Transverse colon (tissue), 4 donors: ENCODE results near the gene LHFPL6. TPM values are rescaled to one million over a fixed set of nuclear protein-coding genes. Genes with fewer than 3 reads are reported as not detected.
A peak's percentile ranks its signal among the peaks of the same experiment; 100 is the strongest.

Experiments
- DNase-seq: peaks from one replicate; pipeline ENCODE4 v3.0.0-alpha.2; 2019
- H3K27ac ChIP-seq, 4 donors: fragments of 200-600 bp; sonication (generic); 2 replicates each; pipeline ENCODE4 v1.5.1; 2016 to 2018; ENCODE audit warnings: inconsistent platforms in 4 of 4
- H3K27me3 ChIP-seq: fragments of 200-600 bp; sonication (generic); 2 replicates; pipeline ENCODE4 v1.5.1; 2017; ENCODE audit warnings: inconsistent platforms
- H3K36me3 ChIP-seq, 4 donors: fragments of 200-600 bp; sonication (generic); 2 replicates each; pipeline ENCODE4 v1.5.1; 2017 to 2019; ENCODE audit warnings: inconsistent platforms in 4 of 4
- H3K4me1 ChIP-seq, 4 donors: fragments of 200-600 bp; sonication (generic); 2 replicates each; pipeline ENCODE4 v1.5.1; 2017 to 2020; ENCODE audit warnings: inconsistent platforms in 4 of 4
- H3K4me3 ChIP-seq, 4 donors: fragments of 200-600 bp; sonication (generic); 1 replicate in 1 of 4; 2 replicates in 3 of 4; pipeline versions ENCODE4 v1.5.1 to v1.6.1; 2017 to 2019; ENCODE audit warnings: inconsistent platforms in 4 of 4
- H3K9me3 ChIP-seq, 2 donors: fragments of 200-600 bp; sonication (generic); 2 replicates each; pipeline ENCODE4 v1.5.1; 2017 to 2019; ENCODE audit warnings: inconsistent platforms in 2 of 2
- EP300 ChIP-seq: sonication (generic); formaldehyde crosslinking; IDR thresholded peaks from one replicate; pipeline ENCODE4 v1.6.1; 2017; ENCODE audit warnings: antibody characterized with exemption, low read depth
- POLR2A ChIP-seq: fragments of 450-650 bp; IDR thresholded peaks from one replicate; pipeline ENCODE4 v1.6.1; 2016; ENCODE audit warnings: antibody characterized with exemption, mild to moderate bottlenecking, moderate library complexity
- POLR2AphosphoS5 ChIP-seq, 3 donors: sonication (generic); formaldehyde crosslinking; IDR thresholded peaks; one replicate each; pipeline ENCODE4 v1.6.1; 2016; ENCODE audit warnings: antibody characterized with exemption in 3 of 3
- WGBS, 2 donors: methylation state at CpG; one replicate each; pipeline ENCODE4 v1.1.5; 2018; ENCODE audit warnings: low coverage in 1 of 2; 5-methylcytosine and 5-hydroxymethylcytosine counted together
- in situ Hi-C, 4 donors: fragments of 200-750 bp; cut with MboI; loops; one replicate each; pipeline versions ENCODE4 v1.15.0 to v1.15.1; 2017; ENCODE audit warnings: low sequenced_read_pairs in 3 of 4, low pct_ligation_motif_present in 1 of 4, low pct_unique_long_range_greater_than_20kb in 1 of 4
- intact Hi-C: fragments of 100-400 bp; cut with DNase I; formaldehyde crosslinking; loops from one replicate; pipeline ENCODE4 v1.15.1; 2023; ENCODE audit warnings: low total_unique reads
- total RNA-seq, 4 donors: library from RNA; depleted of rRNA; stranded (reverse); fragments of >200 nt; gene quantifications; one replicate each; pipeline ENCODE4 v1.1.0, GENCODE V29; 2016
- TF ChIP-seq, protein P1 (sequence below), 5 experiments: fragments of 200-600 bp in 3 of 5; fragments of 450-650 bp in 2 of 5; sonication (generic) in 3 of 5; IDR thresholded peaks; 1 replicate in 2 of 5; 2 replicates in 3 of 5; pipeline ENCODE4 v1.5.1; 2016 to 2017; ENCODE audit warnings: antibody characterized with exemption in 5 of 5, inconsistent platforms in 3 of 5, mild to moderate bottlenecking in 2 of 5, moderate library complexity in 1 of 5

LHFPL6 gene
- 10 to 100 TPM in 2 of 4 donors, 1 to 10 TPM in 2; 4.2 to 18.6 (median 9.3) TPM for total RNA-seq

DNA sequence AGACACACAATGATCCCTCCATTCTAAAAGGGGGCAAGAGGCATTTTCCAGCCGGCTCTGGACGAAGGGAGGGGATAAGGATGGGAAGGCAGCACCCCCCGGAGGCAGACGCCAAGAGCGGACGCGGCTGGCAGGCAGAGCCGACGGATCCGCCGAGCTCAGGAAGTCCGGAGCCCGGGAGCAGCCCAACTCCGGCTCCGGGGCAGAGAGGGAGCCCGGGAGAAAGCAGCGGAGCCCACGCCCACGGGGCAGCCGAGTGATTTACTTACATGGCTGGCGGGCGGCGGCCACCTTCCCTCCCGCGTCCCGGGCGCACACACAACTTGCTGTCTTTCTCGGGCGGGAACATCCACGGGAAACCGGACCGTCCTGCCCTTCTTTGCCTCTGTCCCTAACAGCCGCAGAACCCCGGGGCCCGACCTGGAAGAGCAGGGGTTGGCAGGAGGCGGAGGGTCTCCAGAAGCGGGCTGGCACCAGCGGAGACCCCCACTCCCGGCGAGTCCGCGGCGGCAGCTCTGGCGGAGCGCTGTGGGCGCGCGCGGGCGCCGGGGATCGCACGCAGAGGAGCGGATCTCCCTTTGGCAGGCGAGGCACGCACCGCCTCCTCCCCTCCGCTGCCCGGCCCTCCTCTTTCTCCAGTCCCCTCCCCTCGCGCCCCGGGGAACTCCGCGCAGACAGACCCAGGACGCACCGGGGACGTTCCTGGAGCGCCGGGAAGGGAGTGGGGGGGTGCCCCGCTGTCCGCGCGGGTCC, at the start of gene LHFPL6:
Gene LHFPL6, minus strand, starts transcription at position 580 of the 753 bp plus-strand sequence.
- intact Hi-C loops: no loop called here
- TF ChIP-seq POLR2A (peak; percentile 41), EP300 (no peak), POLR2AphosphoS5 (IDR thresholded peaks at IDR 0.05) (peak in 2 of 3 donors; percentile 32 to 64)
- TF ChIP-seq, protein P1, sequence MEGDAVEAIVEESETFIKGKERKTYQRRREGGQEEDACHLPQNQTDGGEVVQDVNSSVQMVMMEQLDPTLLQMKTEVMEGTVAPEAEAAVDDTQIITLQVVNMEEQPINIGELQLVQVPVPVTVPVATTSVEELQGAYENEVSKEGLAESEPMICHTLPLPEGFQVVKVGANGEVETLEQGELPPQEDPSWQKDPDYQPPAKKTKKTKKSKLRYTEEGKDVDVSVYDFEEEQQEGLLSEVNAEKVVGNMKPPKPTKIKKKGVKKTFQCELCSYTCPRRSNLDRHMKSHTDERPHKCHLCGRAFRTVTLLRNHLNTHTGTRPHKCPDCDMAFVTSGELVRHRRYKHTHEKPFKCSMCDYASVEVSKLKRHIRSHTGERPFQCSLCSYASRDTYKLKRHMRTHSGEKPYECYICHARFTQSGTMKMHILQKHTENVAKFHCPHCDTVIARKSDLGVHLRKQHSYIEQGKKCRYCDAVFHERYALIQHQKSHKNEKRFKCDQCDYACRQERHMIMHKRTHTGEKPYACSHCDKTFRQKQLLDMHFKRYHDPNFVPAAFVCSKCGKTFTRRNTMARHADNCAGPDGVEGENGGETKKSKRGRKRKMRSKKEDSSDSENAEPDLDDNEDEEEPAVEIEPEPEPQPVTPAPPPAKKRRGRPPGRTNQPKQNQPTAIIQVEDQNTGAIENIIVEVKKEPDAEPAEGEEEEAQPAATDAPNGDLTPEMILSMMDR (IDR thresholded peaks at IDR 0.05): peak in 1 of 5 experiments; percentile 10
- DNase-seq: peak; percentile 75
- H3K4me1 ChIP-seq: peaks cover 0 to 23% (median 5%) of the 10 kb centered on the region in 4 donors
- H3K9me3 ChIP-seq: no peaks in the 10 kb centered on the region
- H3K4me3 ChIP-seq: peak within 1 kb of the TSS; percentile 47 to 77 (median 62)
- 1% methylated on average over 28 of the region's 73 CpGs; no CpG with 5 or more reads in 1 of the 2 donors for WGBS, 2 donors
- peak within 1 kb of the TSS; percentile 77 to 88 (median 84) for H3K27ac ChIP-seq
- no peaks in the 10 kb centered on the region for H3K36me3 ChIP-seq
- peaks cover 41% of the 10 kb centered on the region for H3K27me3 ChIP-seq
- in situ Hi-C loops: loop anchor here in 2 of 4 donors (25.0 kb wide), 2 partner anchors 340 to 565 kb away; partner anchors contain the start of genes NHLRC3 (in 1 of the 2) and PROSER1 (in 1 of the 2)

DNA sequence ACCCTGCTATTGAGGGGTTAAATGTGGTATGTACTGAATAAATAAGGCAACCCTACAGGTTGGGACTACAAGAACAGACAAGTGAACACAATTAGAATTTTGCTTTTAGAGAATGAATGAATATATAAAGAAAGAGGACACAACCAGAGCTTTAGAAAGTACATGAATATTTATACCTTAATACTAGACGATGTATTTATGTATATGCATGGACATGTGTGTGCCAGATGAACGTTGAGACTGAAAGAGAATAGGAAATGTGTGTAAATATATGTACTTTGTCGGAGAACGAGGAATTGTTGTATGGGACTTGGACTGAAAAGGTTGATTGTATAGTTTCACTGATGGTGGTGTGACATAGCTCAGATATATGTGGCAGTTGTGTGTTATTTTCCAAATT, 43.1 kb upstream of the LHFPL6 start:
- no peaks in the 10 kb centered on the region for H3K9me3 ChIP-seq
- no peaks in the 10 kb centered on the region for H3K4me1 ChIP-seq
- H3K4me3 ChIP-seq: no peak overlapping the region
- TF ChIP-seq POLR2A (no peak), POLR2AphosphoS5 (IDR thresholded peaks at IDR 0.05) (no peak), EP300 (no peak)
- TF ChIP-seq, protein P1 (IDR thresholded peaks at IDR 0.05): no peak
- no peaks in the 10 kb centered on the region for H3K36me3 ChIP-seq
- intact Hi-C loops: no loop called here
- no peaks in the 10 kb centered on the region for H3K27me3 ChIP-seq
- H3K27ac ChIP-seq: no peak overlapping the region
- 79 to 87% methylated on average over 4 of the region's 4 CpGs for WGBS, 2 donors
- DNase-seq: no peak
- in situ Hi-C loops: no loop called here

DNA sequence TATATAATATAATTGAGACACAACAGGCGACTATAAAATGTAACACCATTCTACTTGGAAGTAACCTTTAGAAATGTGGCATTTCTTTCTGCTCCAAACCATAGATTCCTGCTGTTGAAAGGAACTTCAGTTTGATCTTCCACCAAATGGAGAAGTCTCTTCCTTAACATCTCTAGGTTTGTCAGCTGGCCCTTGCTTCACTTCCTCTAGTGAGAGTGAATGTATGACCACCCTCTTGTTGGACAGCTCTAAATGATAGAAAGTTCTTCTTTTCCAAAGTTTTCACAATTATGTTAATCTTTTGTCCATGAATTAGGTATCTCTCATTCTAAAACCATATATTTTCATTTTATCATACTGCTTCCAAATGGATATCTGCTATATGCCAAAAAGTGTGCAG, 38.7 kb upstream of the LHFPL6 start:
- no peaks in the 10 kb centered on the region for H3K4me1 ChIP-seq
- intact Hi-C loops (no loop called here), in situ Hi-C loops (no loop called here)
- no peaks in the 10 kb centered on the region for H3K27me3 ChIP-seq
- no peak overlapping the region for H3K27ac ChIP-seq
- H3K36me3 ChIP-seq: no peaks in the 10 kb centered on the region
- TF ChIP-seq, protein P1 (IDR thresholded peaks at IDR 0.05): no peak
- TF ChIP-seq POLR2AphosphoS5 (IDR thresholded peaks at IDR 0.05): no peak
- TF ChIP-seq POLR2A: no peak
- no peak for TF ChIP-seq EP300
- 85 to 86% methylated on average over 1 of the region's 1 CpG for WGBS, 2 donors
- no peak overlapping the region for H3K4me3 ChIP-seq
- no peaks in the 10 kb centered on the region for H3K9me3 ChIP-seq
- DNase-seq: no peak

DNA sequence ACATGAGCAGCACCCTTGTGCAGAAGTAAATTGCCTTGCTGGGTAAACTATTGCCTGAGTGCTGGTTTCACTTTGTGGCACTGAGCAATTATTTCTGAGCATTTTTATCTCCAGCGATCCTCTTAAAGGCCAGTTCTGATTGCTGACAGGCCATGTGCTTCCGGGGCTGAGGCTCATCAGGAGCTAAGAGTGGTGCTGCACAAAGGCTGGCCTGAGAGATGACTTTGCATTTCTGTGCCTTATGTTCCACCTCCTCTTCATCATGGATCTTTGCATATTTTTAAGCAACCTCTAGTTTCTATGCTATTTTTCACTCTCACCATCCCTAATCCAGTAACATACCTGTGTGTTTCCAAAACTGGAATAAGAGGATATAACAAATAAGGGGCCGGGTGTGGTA, 34.9 kb upstream of the LHFPL6 start:
- TF ChIP-seq, protein P1 (IDR thresholded peaks at IDR 0.05): no peak
- TF ChIP-seq POLR2A (no peak), POLR2AphosphoS5 (IDR thresholded peaks at IDR 0.05) (no peak), EP300 (no peak)
- H3K36me3 ChIP-seq: no peaks in the 10 kb centered on the region

More for the DNA sequence above, 34.9 kb upstream of the LHFPL6 start:
- Histone ChIP-seq H3K9me3 (no peaks in the 10 kb centered on the region), H3K4me3 (no peak overlapping the region), H3K27me3 (peaks cover 13% of the 10 kb centered on the region), H3K27ac (no peak overlapping the region), H3K4me1 (no peaks in the 10 kb centered on the region)
- no peak for DNase-seq
- in situ Hi-C loops (no loop called here), intact Hi-C loops (no loop called here)
- WGBS, 2 donors: 58 to 90% methylated on average over 2 to 3 of the region's 3 CpGs
